GM18502 (cell line): ENCODE results near the gene EFNB3.

ENCODE experiments used
- ATAC-seq: cut with Tn5 transposase; IDR thresholded peaks from one replicate; pipeline ENCODE4 v1.9.1; 2021; ENCODE audit warnings: mild to moderate bottlenecking; ENCODE audit not compliant: unreplicated experiment, poor library complexity

Gene EFNB3

GRCh38 chr17:7704601-7705268, at the start of gene EFNB3:
EFNB3 (plus strand) TSS chr17:7705202; CDS start chr17:7705599, 397 bp downstream.
- ATAC-seq = no peak

GRCh38 chr17:7655541-7655840, 49.5 kb upstream of the EFNB3 start:
- no peak for ATAC-seq

GRCh38 chr17:7656958-7657609, 47.9 kb upstream of the EFNB3 start:
- no peak for ATAC-seq

GRCh38 chr17:7667656-7668406, 37.2 kb upstream of the EFNB3 start:
- no peak for ATAC-seq

GRCh38 chr17:7668482-7668881, 36.5 kb upstream of the EFNB3 start:
- ATAC-seq = no peak

GRCh38 chr17:7673239-7673638, 31.8 kb upstream of the EFNB3 start:
- no peak for ATAC-seq

- no peak for ATAC-seq
Observed at GRCh38 chr17:7674934-7675333, 30.1 kb upstream of the EFNB3 start.

- ATAC-seq = no peak
Observed at GRCh38 chr17:7676533-7676932, 28.5 kb upstream of the EFNB3 start.

GRCh38 chr17:7677388-7678067, 27.5 kb upstream of the EFNB3 start:
- ATAC-seq = no peak

GRCh38 chr17:7684851-7685532, 20.0 kb upstream of the EFNB3 start:
- ATAC-seq = no peak

- peak; percentile 56 for ATAC-seq
Observed at GRCh38 chr17:7685533-7686221, 19.3 kb upstream of the EFNB3 start.

GRCh38 chr17:7686222-7687071, 18.6 kb upstream of the EFNB3 start:
- peak; percentile 60 for ATAC-seq

GRCh38 chr17:7687072-7687907, 17.7 kb upstream of the EFNB3 start, which contains the start of gene TP53:
TP53 (minus strand) TSS chr17:7687490; CDS start chr17:7676594, 10,896 bp downstream.
- no peak for ATAC-seq

GRCh38 chr17:7687908-7688807, 16.8 kb upstream of the EFNB3 start, which contains the start of gene WRAP53:
WRAP53 (plus strand) TSS chr17:7688477; CDS start chr17:7688649, 172 bp downstream.
- ATAC-seq = peak; percentile 75

- no peak for ATAC-seq
Observed at GRCh38 chr17:7688808-7689316, 16.1 kb upstream of the EFNB3 start.

- ATAC-seq = no peak
Observed at GRCh38 chr17:7695586-7695985, 9.4 kb upstream of the EFNB3 start.
